Parathyroid adenoma (tissue), 2 donors: ENCODE results near the gene PEX6.
"Not testable (repeated sequence)": the region's sequence is repeated elsewhere in the genome, so short reads cannot be mapped to it uniquely, and the experiment has no call there.

Source experiments
- H2AFZ ChIP-seq: fragments of 300-600 bp; sonication (generic); one replicate; pipeline ENCODE4 v1.7.0; 2017; ENCODE audit warnings: antibody characterized with exemption, mild to moderate bottlenecking
- H3K27ac ChIP-seq: fragments of 300-600 bp; sonication (generic); one replicate; pipeline ENCODE4 v1.7.0; 2017
- H3K27me3 ChIP-seq: fragments of 300-600 bp; sonication (generic); one replicate; pipeline ENCODE4 v1.7.0; 2017; ENCODE audit warnings: low read length; ENCODE audit not compliant: control insufficient read depth, insufficient read depth
- H3K36me3 ChIP-seq: fragments of 300-600 bp; sonication (generic); one replicate; pipeline ENCODE4 v1.7.0; 2017; ENCODE audit warnings: low read length; ENCODE audit not compliant: control insufficient read depth, insufficient read depth
- H3K4me1 ChIP-seq: fragments of 300-600 bp; sonication (generic); one replicate; pipeline ENCODE4 v1.7.0; 2017; ENCODE audit warnings: control low read depth
- H3K4me2 ChIP-seq: fragments of 300-600 bp; sonication (generic); one replicate; pipeline ENCODE4 v1.7.0; 2017; ENCODE audit warnings: low read length
- H3K4me3 ChIP-seq: fragments of 300-600 bp; sonication (generic); one replicate; pipeline ENCODE4 v1.7.0; 2017; ENCODE audit warnings: low read depth, low read length
- H3K79me2 ChIP-seq: fragments of 300-600 bp; sonication (generic); one replicate; pipeline ENCODE4 v1.7.0; 2017; ENCODE audit warnings: control low read depth
- H3K9ac ChIP-seq: fragments of 300-600 bp; sonication (generic); one replicate; pipeline ENCODE4 v1.7.0; 2017; ENCODE audit warnings: mild to moderate bottlenecking
- H3K9me3 ChIP-seq: fragments of 300-600 bp; sonication (generic); one replicate; pipeline ENCODE4 v1.7.0; 2017; ENCODE audit warnings: low read length; ENCODE audit not compliant: control insufficient read depth
- CTCF ChIP-seq: fragments of 300-600 bp; sonication (generic); IDR thresholded peaks from one replicate; pipeline ENCODE4 v1.7.0; 2017; ENCODE audit warnings: antibody characterized with exemption, mild to moderate bottlenecking
- donor health status: primary hyperparathyroidism.

PEX6 gene

GRCh38 chr6:42952389-42952788 is 26.6 kb downstream of the PEX6 start:
- H3K27me3 ChIP-seq = no peaks in the 10 kb centered on the region
- no peaks in the 10 kb centered on the region for H3K79me2 ChIP-seq
- H3K4me3 ChIP-seq = no peak overlapping the region
- H3K4me2 ChIP-seq = no peak overlapping the region
- H2AFZ ChIP-seq = no peak overlapping the region
- no peaks in the 10 kb centered on the region for H3K36me3 ChIP-seq
- no peaks in the 10 kb centered on the region for H3K9me3 ChIP-seq
- no peak for TF ChIP-seq CTCF
- H3K27ac ChIP-seq = no peak overlapping the region
- H3K4me1 ChIP-seq = no peaks in the 10 kb centered on the region
- no peak overlapping the region for H3K9ac ChIP-seq

- no peak for TF ChIP-seq CTCF
- Histone ChIP-seq H2AFZ (no peak overlapping the region), H3K9me3 (no peaks in the 10 kb centered on the region), H3K4me3 (no peak overlapping the region), H3K79me2 (no peaks in the 10 kb centered on the region), H3K27me3 (no peaks in the 10 kb centered on the region), H3K4me2 (no peak overlapping the region), H3K36me3 (no peaks in the 10 kb centered on the region), H3K4me1 (no peaks in the 10 kb centered on the region), H3K9ac (no peak overlapping the region), H3K27ac (no peak overlapping the region)
Observed at GRCh38 chr6:42947950-42948349, 31.0 kb downstream of the PEX6 start.

- no peaks in the 10 kb centered on the region for H3K79me2 ChIP-seq
- H3K9ac ChIP-seq = no peak overlapping the region
- no peak for TF ChIP-seq CTCF
- H3K36me3 ChIP-seq = no peaks in the 10 kb centered on the region
- no peaks in the 10 kb centered on the region for H3K4me1 ChIP-seq
- no peaks in the 10 kb centered on the region for H3K27me3 ChIP-seq
- no peaks in the 10 kb centered on the region for H3K9me3 ChIP-seq
- no peak overlapping the region for H3K4me3 ChIP-seq
- no peak overlapping the region for H3K27ac ChIP-seq
- no peak overlapping the region for H2AFZ ChIP-seq
- no peak overlapping the region for H3K4me2 ChIP-seq
Observed at GRCh38 chr6:42942444-42942843, 36.5 kb downstream of the PEX6 start.

- not testable (repeated sequence) for H2AFZ ChIP-seq, H3K9me3 ChIP-seq, H3K4me1 ChIP-seq, H3K4me3 ChIP-seq, H3K9ac ChIP-seq, H3K79me2 ChIP-seq, H3K36me3 ChIP-seq, H3K27me3 ChIP-seq, H3K4me2 ChIP-seq, H3K27ac ChIP-seq
Observed at GRCh38 chr6:42941356-42941755, 37.6 kb downstream of the PEX6 start.

- Histone ChIP-seq H3K4me1 (no peaks in the 10 kb centered on the region), H3K79me2 (no peaks in the 10 kb centered on the region), H3K27me3 (no peaks in the 10 kb centered on the region), H3K9ac (no peak overlapping the region), H3K4me2 (no peak overlapping the region), H3K36me3 (no peaks in the 10 kb centered on the region), H2AFZ (no peak overlapping the region), H3K9me3 (no peaks in the 10 kb centered on the region), H3K27ac (no peak overlapping the region), H3K4me3 (no peak overlapping the region)
- TF ChIP-seq CTCF = no peak
Observed at GRCh38 chr6:42940493-42941045, 38.4 kb downstream of the PEX6 start.
